Kidney epithelial cell (primary cell): ENCODE results near the gene GABRR2. TPM values are rescaled to one million over a fixed set of nuclear protein-coding genes. Genes with fewer than 3 reads are reported as not detected.

Experiments
- DNase-seq: peaks from one replicate; pipeline ENCODE4 v3.0.0-alpha.2; 2010; ENCODE audit warnings: low read depth
- H3K27me3 ChIP-seq: 2 replicates; pipeline ENCODE4 v1.6.0; 2011; ENCODE audit warnings: low read length; ENCODE audit not compliant: control insufficient read depth, insufficient read depth
- H3K36me3 ChIP-seq: 2 replicates; pipeline ENCODE4 v1.5.1; 2011; ENCODE audit warnings: low read length; ENCODE audit not compliant: control insufficient read depth, insufficient read depth
- H3K4me3 ChIP-seq: 2 replicates; pipeline ENCODE4 v1.5.1; 2011; ENCODE audit warnings: low read depth, mild to moderate bottlenecking, control low read depth, low read length
- CTCF ChIP-seq: IDR thresholded peaks from 2 replicates; pipeline ENCODE4 v1.5.1; 2011; ENCODE audit warnings: mild to moderate bottlenecking, moderate library complexity, low read length, control low read depth, inconsistent platforms; ENCODE audit not compliant: insufficient read depth, poor library complexity, severe bottlenecking
- total RNA-seq: library from RNA; depleted of rRNA; stranded (reverse); fragments of >200 nt; gene quantifications from 2 replicates; pipeline ENCODE4 v1.2.3, GENCODE V29; 2015

The GABRR2 gene
- not detected in 2 replicates for total RNA-seq

DNA sequence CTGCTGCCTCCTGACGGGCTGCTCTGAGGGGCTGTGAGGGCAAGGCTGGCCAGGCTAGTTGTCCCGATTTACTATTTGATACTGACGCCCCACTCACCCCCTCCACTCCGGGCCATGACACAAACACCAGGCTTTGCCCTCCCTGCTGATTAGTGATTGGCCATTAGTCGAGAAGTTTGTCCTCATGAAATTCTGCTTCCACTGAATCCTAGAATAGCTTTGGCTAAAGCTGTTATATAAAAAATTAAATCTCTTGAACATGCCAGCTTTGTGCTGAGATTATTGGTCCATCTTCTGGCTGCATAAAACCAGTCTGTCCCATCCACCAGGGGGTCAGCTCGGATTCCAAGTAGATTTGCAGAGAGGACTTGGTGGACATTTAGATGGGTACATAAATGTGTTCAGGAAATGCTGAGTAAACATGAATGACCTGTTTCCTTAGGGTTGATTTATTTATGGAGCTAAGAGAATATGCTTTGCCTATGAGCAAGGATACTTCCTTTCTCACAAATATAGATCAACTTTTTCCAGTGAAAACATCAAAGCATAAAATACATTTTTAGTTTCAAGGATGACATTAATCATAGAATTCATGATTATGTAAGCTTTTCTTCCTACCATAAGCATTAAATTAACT lies at the start of gene GABRR2:
GABRR2 (minus strand) TSS at position 51 of the 637 bp plus-strand sequence. CDS start 134 bp downstream, outside the sequence.
- H3K4me3 ChIP-seq = no peak within 1 kb of the TSS
- H3K27me3 ChIP-seq = no peaks in the 10 kb centered on the region
- DNase-seq = no peak
- H3K36me3 ChIP-seq = no peaks in the 10 kb centered on the region
- no peak for TF ChIP-seq CTCF

GRCh38 chr6:89364586-89364985 lies 49.5 kb upstream of the GABRR2 start:
- TF ChIP-seq CTCF = no peak
- Histone ChIP-seq H3K4me3 (no peak overlapping the region), H3K27me3 (no peaks in the 10 kb centered on the region), H3K36me3 (no peaks in the 10 kb centered on the region)
- DNase-seq = no peak

DNA sequence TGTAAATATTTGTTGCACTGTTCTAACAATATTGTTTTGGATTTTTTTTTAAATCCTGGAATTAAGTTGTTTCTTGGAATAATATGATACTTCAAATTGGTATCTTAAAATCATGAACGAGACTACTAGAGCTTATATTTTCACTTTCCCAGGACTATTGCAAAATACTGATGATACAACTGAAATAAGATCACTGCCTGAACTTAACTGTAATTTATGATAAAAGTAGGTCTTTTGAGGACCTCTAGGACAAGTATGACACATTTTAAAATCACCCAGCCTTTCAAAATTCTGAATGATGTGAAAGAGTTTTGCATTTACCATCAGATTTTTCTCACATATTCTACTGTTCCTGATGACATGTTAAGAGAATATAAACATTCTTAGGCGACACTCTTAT lies 46.1 kb upstream of the GABRR2 start:
- H3K36me3 ChIP-seq = no peaks in the 10 kb centered on the region
- TF ChIP-seq CTCF = no peak
- DNase-seq = no peak
- no peaks in the 10 kb centered on the region for H3K27me3 ChIP-seq
- no peak overlapping the region for H3K4me3 ChIP-seq

DNA sequence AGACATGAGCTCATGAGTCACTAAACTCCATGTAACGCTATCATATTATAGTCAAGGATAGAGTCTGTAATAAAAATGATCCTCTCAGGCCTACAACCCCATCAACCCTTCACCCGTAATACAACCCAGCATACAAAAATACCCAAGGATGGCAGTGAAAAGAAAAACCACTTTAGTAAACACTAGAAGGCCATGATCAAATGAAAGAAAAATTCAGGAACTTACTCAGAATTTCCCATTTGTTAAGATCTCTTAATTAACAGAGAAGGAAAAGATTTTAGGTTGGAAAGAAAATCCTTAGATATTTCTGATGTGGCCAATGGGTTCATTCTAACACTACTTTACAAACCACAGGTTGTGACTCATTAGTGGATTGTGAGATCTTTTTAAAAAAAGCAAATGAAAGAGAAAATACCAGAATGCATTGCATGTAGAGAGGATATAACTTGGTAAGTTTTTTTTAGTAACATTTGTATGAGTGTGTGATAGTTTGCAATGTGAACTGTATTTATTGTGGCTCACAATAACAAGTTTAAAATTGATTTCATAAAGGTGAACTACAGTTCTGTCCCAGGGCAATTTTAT lies 45.4 kb upstream of the GABRR2 start:
- TF ChIP-seq CTCF = no peak
- DNase-seq = no peak
- H3K4me3 ChIP-seq = no peak overlapping the region
- no peaks in the 10 kb centered on the region for H3K27me3 ChIP-seq
- no peaks in the 10 kb centered on the region for H3K36me3 ChIP-seq

- Histone ChIP-seq H3K4me3 (no peak overlapping the region), H3K36me3 (no peaks in the 10 kb centered on the region), H3K27me3 (no peaks in the 10 kb centered on the region)
- no peak for TF ChIP-seq CTCF
- DNase-seq = no peak
Measured at GRCh38 chr6:89359561-89359960, 44.5 kb upstream of the GABRR2 start.

DNA sequence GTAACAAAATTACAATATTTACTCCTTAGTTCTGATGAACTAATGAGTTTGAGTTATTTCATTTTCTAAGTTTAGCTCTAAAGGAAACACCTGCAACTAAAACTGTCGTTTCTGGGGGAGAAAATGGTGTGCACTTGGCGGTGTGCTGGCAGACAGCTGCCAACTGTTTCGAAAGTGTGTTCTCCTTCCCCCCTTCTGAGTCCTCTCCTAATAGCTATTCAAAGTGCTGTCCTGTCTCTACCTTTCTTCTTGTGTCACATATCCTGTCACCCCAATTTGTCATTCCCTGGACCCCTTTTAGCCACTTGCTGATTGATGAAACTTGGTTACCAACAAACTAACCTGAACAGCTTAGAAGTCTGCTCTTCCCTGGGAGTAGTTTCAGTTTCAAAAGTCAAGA lies 42.3 kb upstream of the GABRR2 start:
- Histone ChIP-seq H3K4me3 (no peak overlapping the region), H3K36me3 (no peaks in the 10 kb centered on the region), H3K27me3 (no peaks in the 10 kb centered on the region)
- DNase-seq = no peak
- TF ChIP-seq CTCF = no peak
